PC-3 (cell line): ENCODE measurements around the gene CTSE.

Experiments
- EZH2phosphoT487 ChIP-seq: fragments of 300-600 bp; sonication (generic); IDR thresholded peaks from 2 replicates; pipeline ENCODE4 v1.6.1; 2018; ENCODE audit warnings: mild to moderate bottlenecking, antibody characterized with exemption, low read length, borderline replicate concordance
- TF ChIP-seq, protein P1 (sequence below): fragments of 300-600 bp; sonication (generic); conservative IDR thresholded peaks from 2 replicates; pipeline ENCODE4 v1.5.1; 2017; ENCODE audit warnings: antibody characterized with exemption, low read depth, mild to moderate bottlenecking, low read length

GRCh38 chr1:205992218-205992882 is 31.3 kb downstream of the CTSE start:
- TF ChIP-seq, protein P1, sequence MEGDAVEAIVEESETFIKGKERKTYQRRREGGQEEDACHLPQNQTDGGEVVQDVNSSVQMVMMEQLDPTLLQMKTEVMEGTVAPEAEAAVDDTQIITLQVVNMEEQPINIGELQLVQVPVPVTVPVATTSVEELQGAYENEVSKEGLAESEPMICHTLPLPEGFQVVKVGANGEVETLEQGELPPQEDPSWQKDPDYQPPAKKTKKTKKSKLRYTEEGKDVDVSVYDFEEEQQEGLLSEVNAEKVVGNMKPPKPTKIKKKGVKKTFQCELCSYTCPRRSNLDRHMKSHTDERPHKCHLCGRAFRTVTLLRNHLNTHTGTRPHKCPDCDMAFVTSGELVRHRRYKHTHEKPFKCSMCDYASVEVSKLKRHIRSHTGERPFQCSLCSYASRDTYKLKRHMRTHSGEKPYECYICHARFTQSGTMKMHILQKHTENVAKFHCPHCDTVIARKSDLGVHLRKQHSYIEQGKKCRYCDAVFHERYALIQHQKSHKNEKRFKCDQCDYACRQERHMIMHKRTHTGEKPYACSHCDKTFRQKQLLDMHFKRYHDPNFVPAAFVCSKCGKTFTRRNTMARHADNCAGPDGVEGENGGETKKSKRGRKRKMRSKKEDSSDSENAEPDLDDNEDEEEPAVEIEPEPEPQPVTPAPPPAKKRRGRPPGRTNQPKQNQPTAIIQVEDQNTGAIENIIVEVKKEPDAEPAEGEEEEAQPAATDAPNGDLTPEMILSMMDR, result no peak
- no peak for TF ChIP-seq EZH2phosphoT487
